GM19043 (cell line): ENCODE results near the gene CST11.

Experiments
- ATAC-seq: cut with Tn5 transposase; IDR thresholded peaks from one replicate; pipeline ENCODE4 v1.9.1; 2021; ENCODE audit warnings: low read depth; ENCODE audit not compliant: unreplicated experiment

The CST11 gene

DNA sequence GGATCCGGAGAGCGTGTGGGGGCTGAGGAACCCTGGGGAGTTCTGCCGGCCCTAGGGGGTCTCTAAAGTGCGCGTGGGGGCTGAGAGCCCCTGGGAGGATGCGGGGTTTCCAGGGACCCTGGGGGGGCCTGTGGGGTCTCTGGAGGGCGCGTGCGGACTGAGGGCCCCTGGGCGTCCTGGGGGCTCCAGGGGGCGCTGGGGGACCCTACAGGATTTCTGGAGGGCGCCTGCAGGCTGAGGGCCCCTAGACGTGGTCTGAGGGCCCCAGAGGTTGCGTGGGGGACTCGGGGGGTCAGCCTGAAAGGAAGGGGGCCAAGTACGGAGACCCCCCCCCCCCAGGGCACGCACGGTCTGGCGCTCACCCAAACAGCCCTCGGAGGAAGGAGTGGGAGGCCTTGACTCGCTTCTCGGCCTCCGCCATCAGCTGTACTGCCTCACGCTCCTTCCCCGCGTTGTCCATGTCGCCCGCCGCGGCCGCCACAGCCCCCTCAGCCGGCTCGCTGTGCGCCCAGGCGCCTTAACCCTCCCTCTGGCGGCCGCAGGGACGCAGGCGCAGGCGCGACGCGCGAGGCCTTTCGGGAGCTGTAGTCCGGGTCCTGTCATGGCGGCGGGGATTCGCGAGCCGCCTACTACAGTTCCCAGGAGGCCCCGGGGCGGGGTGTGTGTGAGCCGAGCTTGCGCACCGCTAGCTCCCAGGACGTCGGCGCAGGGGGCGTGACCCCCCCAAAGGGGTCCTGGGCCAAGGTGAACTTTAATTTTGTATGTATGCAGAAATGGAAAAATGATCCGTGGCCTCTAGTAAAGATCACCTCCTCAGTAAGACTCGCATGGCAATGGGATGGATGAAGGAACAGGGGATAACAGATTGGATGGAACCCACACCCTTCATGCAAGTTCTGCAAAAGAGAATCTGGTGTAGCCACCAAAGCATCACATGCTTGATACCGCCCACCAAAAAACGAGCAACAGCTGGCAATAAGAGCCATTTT lies 31.4 kb downstream of the CST11 start, which contains the start of gene NAPB:
Gene NAPB (minus strand): TSS at position 546 of the 989 bp plus-strand sequence. CDS start 86 bp downstream, at position 460.
- ATAC-seq = peak; percentile 93

DNA sequence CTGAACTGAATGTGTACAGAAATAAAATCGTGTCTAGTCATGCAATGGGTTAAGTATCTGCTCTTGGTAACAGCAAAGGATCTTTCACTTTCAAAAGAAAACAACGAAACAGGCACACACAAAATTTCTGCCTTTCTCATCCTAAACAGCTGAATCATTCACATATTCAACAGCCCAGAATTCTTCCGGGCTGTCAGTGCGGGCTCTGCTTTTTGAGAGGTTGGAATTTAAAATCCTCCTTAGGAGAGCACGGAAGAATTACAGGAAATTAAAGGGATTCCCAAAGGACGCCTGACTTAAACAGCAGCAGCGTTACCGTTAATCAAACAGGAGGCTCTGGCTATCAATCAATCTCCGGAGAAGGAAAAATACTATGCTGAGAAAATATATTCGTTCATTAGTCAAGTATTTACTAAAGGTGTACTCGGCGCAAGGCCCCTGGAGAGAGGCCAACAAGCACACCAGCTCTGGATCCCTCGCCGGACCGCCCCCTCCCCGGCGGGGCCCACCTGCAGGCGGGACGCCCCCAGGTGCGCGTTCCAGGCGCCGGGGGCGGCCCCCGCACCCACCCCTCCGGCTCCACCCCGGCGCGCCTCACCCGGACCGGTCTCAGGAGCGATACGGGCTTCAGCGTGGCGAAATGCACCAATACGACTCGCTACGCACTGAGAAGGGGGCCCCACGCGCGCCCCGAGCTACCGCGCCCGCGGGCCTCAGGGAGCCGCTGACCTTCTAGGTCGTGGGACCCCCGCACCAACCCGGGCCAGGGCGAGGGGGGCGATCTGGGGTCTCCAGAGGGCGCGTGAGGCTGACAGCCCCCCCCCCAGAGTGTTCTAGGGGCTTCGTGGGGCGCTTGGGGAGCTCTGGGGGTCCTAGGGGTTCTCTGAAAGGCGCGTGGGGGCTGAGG lies 32.4 kb downstream of the CST11 start:
- ATAC-seq = no peak

DNA sequence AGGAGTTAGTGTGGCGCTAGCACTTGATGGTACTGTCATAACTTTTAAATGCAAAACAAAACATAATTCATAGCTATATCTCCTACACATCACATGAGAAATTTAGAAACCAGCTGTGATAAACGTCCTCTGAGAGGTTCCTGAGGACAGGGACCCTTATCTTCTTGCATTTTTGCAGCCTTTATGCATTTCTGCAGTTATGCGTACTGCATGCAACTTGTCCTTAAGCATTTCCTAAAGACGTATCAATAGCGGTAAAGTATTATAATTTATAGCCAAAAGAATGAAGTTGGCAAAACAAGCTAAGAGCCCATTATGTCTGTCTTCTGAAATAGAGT lies 33.0 kb downstream of the CST11 start:
- no peak for ATAC-seq

DNA sequence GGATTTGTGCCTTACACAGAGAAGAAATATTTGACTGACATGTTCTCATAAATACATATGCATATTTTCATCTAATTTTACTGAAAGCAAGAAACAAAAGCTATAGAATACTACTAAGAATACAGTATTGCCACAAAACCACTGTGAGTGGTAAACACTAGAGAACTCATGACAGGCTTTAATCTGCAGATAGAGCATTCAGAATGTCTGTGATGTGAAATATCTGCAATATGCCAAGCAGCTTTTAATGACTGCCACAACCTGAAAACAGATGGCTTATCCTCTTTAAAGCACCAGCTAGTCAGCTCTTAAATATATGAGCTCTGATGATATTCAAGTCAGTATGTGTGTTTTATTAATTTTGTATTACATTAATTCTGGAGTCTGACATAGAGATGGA lies 34.8 kb downstream of the CST11 start:
- no peak for ATAC-seq

DNA sequence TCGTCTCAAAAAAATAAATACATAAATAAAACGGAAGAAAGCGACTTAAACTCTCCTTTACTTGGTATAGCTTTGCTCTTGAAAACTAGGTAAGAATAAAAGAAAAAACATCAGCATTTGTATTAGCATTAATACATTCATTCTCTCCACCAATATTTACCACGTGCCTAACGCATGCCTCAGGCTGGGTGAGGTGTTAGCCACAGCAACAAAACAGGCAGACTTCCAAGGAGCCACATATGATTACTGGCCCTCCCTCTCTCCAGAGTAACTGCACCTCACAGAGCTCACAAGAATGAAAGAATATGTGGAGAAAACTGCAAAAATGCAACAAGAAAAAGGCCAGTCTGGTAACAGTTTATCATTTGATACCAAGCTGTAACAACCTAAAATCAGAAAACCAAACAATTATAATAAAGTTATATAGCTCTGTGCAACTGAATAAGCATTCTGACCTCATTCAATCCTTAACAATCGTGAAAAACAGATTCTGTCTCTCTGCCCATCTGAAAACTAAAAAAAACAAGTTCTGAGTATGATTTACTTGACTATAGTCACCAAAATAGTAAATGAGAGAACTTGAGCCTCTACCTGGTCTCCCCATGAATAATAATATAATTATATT lies 36.6 kb downstream of the CST11 start:
- ATAC-seq = no peak

DNA sequence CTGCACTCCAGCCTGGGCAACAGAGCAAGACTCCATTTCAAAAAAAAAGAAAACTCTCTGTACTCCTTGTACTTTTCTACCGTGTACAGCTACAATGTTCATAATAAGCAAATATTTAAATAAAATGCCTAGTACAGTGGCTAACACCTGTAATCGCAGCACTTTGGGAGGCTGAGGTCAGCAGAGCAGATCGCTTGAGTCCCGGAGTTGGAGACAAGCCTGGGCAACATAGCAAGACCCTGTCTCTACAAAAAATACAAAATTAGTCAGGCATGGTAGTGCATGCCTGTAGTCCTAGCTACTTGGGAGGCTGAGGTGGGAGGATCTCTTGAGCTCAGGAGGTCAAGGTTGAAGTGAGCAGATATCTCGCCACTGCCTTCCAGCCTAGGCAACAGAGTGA lies 37.1 kb downstream of the CST11 start:
- no peak for ATAC-seq

DNA sequence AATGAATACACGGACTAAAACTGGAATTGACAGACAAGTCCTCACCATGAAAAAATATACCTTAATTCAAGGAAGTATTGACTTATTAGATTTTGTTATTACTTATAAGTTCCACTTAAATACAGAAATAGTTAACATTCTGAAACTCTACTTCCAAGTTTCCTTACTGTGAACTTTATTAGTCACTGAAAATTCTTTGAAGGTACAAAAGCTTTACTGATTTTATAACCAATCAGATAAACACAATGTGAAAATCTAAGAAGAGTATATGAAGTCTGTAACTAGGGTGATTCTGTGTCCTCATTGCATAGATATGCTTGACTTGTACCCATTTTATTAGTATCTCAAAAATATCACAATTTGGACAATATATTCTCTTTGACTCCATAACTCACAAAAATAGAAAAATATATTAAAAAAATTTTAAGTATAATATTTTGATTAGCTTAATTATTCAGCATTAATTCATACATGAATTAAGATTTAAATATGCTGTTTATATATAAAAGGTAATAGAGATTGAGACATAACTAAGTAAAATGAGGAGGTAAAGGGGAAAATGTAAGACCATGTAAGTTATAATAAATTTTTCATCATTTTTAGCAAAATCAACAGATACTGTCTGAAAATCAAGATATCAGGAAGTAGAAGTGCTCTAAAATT lies 38.0 kb downstream of the CST11 start:
- ATAC-seq = no peak

DNA sequence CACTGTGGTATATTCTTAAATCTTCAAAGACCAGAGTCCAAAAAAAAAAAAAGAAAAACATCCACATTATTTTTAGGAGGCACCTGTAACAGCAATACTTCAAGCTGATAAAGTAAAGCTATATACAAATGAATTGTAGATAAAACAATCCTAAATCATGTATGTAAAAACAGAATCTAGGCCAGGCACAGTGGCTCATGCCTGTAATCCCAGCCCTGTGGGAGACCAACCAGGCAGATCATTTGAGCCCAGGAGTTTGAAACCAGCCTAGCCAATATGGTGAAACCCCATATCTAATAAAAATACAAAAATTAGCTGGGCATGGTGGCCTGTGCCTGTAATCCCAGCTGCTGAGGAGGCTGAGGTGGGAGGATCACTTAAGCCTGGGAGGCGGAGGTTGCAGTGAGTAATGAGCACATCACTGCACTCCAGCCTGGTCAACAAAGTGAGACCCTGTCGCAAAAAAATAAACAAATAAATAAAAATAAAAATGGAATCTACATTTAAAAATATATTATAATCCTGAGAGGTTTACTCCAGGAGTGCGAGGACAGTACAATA lies 38.7 kb downstream of the CST11 start:
- no peak for ATAC-seq

DNA sequence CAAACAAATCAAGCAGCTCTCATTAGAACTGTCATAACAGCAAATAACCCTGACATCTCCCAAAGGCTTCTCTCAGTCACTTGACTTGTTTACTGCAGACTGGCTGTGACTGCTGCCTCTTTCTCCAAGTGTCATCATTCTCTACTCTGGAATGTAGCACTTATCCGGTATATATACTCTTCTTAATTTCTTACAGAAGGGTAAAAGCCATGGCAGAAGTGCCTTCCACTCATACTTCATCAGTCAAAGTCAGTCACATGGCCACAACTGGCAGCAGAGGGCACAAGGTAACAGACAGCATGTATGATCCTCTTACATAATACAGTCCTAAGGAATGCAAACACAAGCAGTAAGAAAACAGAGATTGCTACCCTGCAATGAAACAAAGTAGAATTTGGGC lies 40.6 kb downstream of the CST11 start:
- no peak for ATAC-seq

DNA sequence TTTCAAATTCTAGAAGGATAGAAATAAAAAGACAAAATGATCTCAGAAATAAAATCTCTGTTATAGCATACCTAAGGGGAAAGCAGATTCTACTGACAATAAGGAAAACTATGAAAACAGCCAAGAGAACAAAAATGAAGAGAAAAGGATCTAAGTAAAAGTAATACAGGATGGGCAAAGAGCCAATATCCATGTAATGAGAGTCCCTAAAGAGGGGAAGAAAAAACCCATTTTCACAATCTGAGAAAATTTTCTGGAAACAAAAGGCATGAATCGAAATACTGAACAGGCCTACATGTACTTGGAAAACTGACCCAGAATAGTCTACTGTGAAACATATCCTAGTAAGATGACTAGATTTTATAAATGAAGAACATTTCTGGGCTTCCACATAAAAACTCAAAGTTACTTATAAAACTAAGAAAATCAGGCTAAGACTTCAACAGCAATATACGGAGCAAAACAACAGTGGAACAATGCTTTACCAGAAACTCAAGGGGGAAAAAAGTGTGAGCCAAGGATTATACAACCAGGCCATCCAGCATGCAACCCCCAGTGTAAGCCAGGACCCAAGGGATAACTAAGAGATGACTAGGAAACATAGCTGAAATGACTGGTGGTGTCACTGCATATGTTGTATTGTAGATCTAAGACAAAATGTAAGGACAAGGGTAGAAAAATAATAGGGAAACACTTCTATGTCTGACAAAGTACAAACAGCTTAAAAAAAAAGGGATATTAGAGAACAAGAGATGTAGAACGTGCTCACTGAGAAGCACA lies 41.6 kb downstream of the CST11 start:
- no peak for ATAC-seq

DNA sequence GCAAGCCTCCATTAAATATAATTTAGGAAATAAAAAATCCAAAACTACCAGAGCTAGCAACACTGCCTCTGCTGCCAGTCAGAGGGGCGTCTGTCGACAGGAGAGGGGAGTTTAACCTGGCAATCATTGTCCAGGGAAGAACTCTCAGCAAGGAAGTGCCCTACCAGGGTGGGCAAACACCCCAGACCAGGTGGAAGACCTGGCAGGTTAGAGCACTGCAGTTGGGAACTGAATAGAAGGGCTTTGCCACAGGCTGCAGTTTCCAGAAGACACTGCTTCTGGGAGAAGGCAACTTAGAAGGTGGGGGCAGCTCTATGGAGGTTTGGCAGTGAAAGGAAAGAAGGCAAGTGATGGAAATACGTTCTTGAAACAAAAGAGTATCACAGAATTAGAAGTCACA lies 42.9 kb downstream of the CST11 start:
- no peak for ATAC-seq

DNA sequence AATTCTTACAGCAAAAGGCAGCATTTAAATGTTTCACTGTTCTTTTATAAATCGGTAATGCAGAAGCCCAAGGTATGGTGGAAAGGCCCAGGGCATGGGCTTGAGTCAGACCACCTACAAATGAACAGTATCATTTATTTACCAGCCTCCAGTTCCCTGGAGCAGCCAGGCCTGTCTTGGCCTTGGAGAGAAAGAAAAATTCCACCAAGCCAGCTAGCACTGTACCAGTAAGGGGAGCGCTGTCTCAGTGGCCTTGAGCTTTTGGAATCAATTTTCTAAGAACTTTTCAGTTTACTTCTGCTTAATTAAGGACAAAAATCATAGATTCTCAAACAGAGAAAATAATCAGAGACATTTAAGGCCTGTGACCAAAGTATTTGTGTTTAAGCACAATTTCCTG lies 43.7 kb downstream of the CST11 start:
- ATAC-seq = no peak

DNA sequence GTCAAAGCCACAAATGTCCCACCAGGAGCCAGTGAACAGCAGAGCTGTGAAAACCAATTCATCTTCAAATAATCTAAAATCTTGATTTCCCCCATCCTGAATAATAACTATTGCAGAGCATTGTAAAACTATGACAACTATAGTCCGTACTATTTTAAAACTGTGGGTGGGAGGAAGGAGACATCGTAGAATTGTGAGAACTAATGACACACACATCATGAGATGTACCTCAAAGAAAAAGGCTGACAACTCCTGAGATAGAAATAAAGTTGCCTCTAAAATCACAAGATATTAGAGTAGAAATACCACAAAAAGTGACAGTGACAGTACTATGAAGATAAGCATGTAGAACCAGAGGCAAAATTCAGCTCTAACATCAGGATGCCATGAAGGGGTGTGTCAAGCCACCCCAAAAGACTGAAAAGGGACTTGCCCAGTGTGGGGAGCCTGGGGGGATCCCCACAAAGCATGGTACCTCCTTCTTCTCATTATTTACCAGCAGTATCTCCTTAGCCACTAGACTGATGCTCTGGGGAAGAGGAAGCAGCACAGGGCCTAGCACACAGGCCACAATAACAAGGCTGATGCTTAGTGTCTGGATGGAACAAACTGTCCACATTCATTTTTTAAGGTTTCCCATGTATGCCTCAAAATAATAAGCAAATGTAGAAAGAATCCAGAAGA lies 44.8 kb downstream of the CST11 start:
- no peak for ATAC-seq

DNA sequence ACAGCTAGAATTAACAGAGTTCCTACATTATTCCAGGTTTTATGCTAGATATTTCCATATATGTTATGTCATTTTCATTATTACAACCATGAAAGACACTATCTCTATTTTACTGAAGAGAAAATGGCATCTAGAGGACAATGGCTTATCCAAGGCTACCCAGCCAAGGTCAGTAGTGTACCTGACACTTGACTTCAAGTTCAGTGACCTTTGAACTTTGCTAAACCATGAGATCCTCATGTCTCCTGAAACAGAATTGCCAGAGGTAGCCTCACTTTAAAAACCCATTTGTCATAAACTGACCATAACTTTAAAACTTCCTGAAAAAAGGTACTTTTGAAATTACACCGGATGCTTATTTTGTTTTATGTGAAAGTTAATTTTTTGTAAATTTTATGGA lies 45.8 kb downstream of the CST11 start:
- no peak for ATAC-seq

DNA sequence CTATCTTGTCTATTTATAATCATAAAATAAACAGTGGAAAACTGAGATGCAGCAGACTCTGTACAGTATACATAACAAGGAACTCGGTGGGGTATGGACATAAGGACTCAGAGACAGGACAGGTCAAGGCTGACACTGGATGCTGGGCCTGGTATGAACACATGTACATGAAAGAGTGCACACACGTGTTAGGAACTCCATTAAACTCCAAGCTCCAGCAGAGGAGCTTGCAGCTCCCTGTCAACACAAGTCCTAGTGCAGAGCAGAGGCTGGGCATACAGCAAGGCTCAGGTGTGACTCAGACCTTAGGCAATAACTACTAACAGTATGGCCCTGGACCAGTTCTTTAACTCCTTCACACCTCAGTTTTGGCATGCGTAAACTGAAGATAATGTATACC lies 48.5 kb downstream of the CST11 start:
- ATAC-seq = no peak

DNA sequence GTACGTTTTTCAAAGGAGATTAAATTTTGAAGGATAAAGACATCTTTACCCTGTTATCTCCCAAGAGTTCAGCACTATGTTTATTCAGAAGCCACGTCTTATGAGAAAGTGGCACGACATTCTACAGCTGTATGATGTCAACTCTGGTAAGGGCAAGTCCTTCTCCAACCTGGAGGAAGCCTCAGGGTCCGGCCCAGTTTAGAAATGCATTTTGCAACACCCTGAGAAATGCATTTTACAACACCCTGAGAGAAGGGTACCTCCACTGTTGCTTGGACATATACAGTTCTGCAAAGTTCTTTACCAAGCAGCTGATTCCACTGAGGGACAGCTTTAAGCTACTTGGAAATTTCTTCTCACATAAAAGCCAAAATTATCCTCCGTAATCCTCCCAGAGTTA lies 48.9 kb downstream of the CST11 start:
- ATAC-seq = no peak

DNA sequence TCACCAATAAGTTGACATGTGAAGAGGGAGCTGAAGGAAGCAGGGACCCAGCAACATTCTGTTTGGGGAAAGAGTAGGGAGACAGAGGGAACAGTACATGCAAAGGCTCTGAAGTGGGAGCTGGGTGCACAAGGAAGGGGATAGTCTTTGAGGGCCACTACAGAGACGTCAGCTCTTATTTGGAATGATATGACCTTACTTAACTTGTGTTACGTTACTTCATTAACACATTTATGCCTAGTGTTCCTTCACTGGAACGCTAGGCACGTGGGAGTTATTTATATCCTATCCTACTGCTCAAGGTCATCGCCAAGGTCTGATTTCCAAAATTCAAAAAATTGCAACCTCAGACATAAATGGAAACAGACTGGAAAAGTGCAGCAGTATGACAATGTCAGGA lies 51.6 kb downstream of the CST11 start:
- ATAC-seq = no peak
